A549 (cell line): ENCODE results near the gene XYLT1.

Source experiments
- EP300 ChIP-seq, 2 experiments: fragments of >200 bp; sonication (Bioruptor Twin); formaldehyde crosslinking; IDR thresholded peaks; 2 replicates in 1 of 2; 3 replicates in 1 of 2; pipeline ENCODE4 v1.6.1; 2016 to 2017
- FOSL2 ChIP-seq, 2 experiments: fragments of 450-650 bp in 1 of 2; fragments of >200 bp in 1 of 2; sonication (Bioruptor Twin) in 1 of 2; formaldehyde crosslinking; IDR thresholded peaks; 2 replicates each; pipeline versions ENCODE4 v1.5.0 to v1.6.1; 2016 to 2020; ENCODE audit warnings: mild to moderate bottlenecking in 1 of 2, moderate library complexity in 1 of 2
- JUN ChIP-seq, 2 experiments: fragments of >200 bp; sonication (Bioruptor Twin); formaldehyde crosslinking; IDR thresholded peaks; 2 replicates in 1 of 2; 3 replicates in 1 of 2; pipeline ENCODE4 v1.6.1; 2016 to 2017
- JUNB ChIP-seq: fragments of >200 bp; sonication (Bioruptor Twin); formaldehyde crosslinking; IDR thresholded peaks from 2 replicates; pipeline ENCODE4 v1.6.1; 2016
- NFE2L2 ChIP-seq: fragments of 150-350 bp; conservative IDR thresholded peaks from 2 replicates; pipeline ENCODE4 v1.6.1; 2014; ENCODE audit warnings: low read length
- PHF8 ChIP-seq: fragments of 200-600 bp; sonication (generic); IDR thresholded peaks from 2 replicates; pipeline ENCODE4 v1.6.1; 2016; ENCODE audit warnings: low read depth, mild to moderate bottlenecking, antibody characterized with exemption, moderate library complexity, borderline replicate concordance
- POLR2A ChIP-seq: IDR thresholded peaks from 2 replicates; pipeline ENCODE4 v1.6.1; 2012; ENCODE audit warnings: mild to moderate bottlenecking, low read length
- RARB ChIP-seq: fragments of 250-450 bp; sonication (Bioruptor Pico); IDR thresholded peaks from 2 replicates; pipeline ENCODE4 v1.8.0; 2021; ENCODE audit warnings: mild to moderate bottlenecking, moderate library complexity
- RFX5 ChIP-seq: fragments of 450-650 bp; IDR thresholded peaks from 2 replicates; pipeline ENCODE4 v1.7.1; 2014; ENCODE audit warnings: antibody characterized with exemption, mild to moderate bottlenecking, moderate library complexity
- SMC3 ChIP-seq: fragments of >200 bp; sonication (Bioruptor Twin); formaldehyde crosslinking; IDR thresholded peaks from 3 replicates; pipeline ENCODE4 v1.6.1; 2018; ENCODE audit warnings: inconsistent platforms
- TF ChIP-seq, protein P1 (sequence below): fragments of >200 bp; sonication (Bioruptor Twin); formaldehyde crosslinking; IDR thresholded peaks from 3 replicates; pipeline ENCODE4 v1.5.1; 2016
- TF ChIP-seq, protein P2 (sequence below): fragments of 200-600 bp; sonication (generic); IDR thresholded peaks from 2 replicates; pipeline ENCODE4 v1.6.1; 2016; ENCODE audit warnings: antibody characterized with exemption, mild to moderate bottlenecking, moderate library complexity
- TF ChIP-seq, protein P3 (sequence below): fragments of >200 bp; sonication (Bioruptor Twin); formaldehyde crosslinking; IDR thresholded peaks from 3 replicates; pipeline ENCODE4 v1.6.1; 2016

DNA sequence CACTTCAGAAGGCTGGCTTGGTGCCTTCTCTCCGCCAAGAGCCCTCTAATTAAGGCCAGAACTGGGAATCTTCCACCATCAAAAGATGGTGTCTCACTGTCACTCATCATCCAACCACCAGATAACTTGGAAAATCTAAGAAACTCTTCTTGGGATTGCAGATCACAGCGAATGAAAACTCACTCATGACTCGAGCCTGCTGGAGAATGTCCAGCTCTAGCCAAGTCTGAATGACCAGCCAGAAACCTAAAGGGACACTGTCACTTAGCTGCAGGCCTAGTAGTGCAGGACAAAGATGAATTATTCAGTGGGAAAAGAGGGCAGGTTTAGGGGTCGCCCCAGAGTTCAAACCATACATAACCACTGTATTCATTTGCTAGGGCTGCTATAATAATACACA, 107.8 kb downstream of the XYLT1 start:
- no peak for TF ChIP-seq SMC3
- TF ChIP-seq POLR2A = no peak
- no peak for TF ChIP-seq JUNB
- TF ChIP-seq, protein P1, sequence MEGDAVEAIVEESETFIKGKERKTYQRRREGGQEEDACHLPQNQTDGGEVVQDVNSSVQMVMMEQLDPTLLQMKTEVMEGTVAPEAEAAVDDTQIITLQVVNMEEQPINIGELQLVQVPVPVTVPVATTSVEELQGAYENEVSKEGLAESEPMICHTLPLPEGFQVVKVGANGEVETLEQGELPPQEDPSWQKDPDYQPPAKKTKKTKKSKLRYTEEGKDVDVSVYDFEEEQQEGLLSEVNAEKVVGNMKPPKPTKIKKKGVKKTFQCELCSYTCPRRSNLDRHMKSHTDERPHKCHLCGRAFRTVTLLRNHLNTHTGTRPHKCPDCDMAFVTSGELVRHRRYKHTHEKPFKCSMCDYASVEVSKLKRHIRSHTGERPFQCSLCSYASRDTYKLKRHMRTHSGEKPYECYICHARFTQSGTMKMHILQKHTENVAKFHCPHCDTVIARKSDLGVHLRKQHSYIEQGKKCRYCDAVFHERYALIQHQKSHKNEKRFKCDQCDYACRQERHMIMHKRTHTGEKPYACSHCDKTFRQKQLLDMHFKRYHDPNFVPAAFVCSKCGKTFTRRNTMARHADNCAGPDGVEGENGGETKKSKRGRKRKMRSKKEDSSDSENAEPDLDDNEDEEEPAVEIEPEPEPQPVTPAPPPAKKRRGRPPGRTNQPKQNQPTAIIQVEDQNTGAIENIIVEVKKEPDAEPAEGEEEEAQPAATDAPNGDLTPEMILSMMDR = no peak
- TF ChIP-seq NFE2L2 = no peak
- TF ChIP-seq RARB (CRISPR knock-in tag) = no peak
- TF ChIP-seq, protein P2, sequence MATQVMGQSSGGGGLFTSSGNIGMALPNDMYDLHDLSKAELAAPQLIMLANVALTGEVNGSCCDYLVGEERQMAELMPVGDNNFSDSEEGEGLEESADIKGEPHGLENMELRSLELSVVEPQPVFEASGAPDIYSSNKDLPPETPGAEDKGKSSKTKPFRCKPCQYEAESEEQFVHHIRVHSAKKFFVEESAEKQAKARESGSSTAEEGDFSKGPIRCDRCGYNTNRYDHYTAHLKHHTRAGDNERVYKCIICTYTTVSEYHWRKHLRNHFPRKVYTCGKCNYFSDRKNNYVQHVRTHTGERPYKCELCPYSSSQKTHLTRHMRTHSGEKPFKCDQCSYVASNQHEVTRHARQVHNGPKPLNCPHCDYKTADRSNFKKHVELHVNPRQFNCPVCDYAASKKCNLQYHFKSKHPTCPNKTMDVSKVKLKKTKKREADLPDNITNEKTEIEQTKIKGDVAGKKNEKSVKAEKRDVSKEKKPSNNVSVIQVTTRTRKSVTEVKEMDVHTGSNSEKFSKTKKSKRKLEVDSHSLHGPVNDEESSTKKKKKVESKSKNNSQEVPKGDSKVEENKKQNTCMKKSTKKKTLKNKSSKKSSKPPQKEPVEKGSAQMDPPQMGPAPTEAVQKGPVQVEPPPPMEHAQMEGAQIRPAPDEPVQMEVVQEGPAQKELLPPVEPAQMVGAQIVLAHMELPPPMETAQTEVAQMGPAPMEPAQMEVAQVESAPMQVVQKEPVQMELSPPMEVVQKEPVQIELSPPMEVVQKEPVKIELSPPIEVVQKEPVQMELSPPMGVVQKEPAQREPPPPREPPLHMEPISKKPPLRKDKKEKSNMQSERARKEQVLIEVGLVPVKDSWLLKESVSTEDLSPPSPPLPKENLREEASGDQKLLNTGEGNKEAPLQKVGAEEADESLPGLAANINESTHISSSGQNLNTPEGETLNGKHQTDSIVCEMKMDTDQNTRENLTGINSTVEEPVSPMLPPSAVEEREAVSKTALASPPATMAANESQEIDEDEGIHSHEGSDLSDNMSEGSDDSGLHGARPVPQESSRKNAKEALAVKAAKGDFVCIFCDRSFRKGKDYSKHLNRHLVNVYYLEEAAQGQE = no peak
- no peak for TF ChIP-seq FOSL2 (IDR thresholded peaks at IDR 0.05)
- TF ChIP-seq FOSL2 (CRISPR knock-in tag; IDR thresholded peaks at IDR 0.05) = no peak
- TF ChIP-seq EP300 (IDR thresholded peaks at IDR 0.05) = no peak
- no peak for TF ChIP-seq PHF8
- TF ChIP-seq, protein P3, sequence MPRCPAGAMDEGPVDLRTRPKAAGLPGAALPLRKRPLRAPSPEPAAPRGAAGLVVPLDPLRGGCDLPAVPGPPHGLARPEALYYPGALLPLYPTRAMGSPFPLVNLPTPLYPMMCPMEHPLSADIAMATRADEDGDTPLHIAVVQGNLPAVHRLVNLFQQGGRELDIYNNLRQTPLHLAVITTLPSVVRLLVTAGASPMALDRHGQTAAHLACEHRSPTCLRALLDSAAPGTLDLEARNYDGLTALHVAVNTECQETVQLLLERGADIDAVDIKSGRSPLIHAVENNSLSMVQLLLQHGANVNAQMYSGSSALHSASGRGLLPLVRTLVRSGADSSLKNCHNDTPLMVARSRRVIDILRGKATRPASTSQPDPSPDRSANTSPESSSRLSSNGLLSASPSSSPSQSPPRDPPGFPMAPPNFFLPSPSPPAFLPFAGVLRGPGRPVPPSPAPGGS = no peak
- no peak for TF ChIP-seq JUN (IDR thresholded peaks at IDR 0.05)
- TF ChIP-seq RFX5 = no peak
